ENCODE data around the gene ABHD16B.

ABHD16B gene

GRCh38 chr20:63828545-63828944, 32.8 kb upstream of the ABHD16B start:
- Histone ChIP-seq H3K56ac (ENCODE audit: low read length) (no peak overlapping the region), H3K18ac (ENCODE audit: low read length) (no peak overlapping the region), H3K9ac (ENCODE audit: low read length) (no peak overlapping the region), H3K23ac (ENCODE audit: low read length) (no peak overlapping the region), H3K27me3 (ENCODE audit: insufficient read depth, low read length, poor library complexity) (no peaks in the 10 kb centered on the region), H2AK5ac (ENCODE audit: low read length) (no peak overlapping the region), H4K8ac (ENCODE audit: low read depth, low read length) (no peak overlapping the region), H2BK5ac (ENCODE audit: low read length) (no peak overlapping the region), H3K79me2 (ENCODE audit: control insufficient read depth, insufficient read depth, low read length) (peaks cover 37% of the 10 kb centered on the region), H3K4me3 (ENCODE audit: low read length) (no peak overlapping the region), H4K5ac (ENCODE audit: low read length) (no peak overlapping the region), H3K4me2 (ENCODE audit: low read length) (no peak overlapping the region), H2BK120ac (ENCODE audit: low read depth, low read length) (no peak overlapping the region), H3K27ac (ENCODE audit: low read depth, low read length) (no peak overlapping the region), H3K4me1 (ENCODE audit: control insufficient read depth, low read depth, low read length) (peaks cover 4% of the 10 kb centered on the region), H3K36me3 (ENCODE audit: control insufficient read depth, insufficient read depth, low read length) (no peaks in the 10 kb centered on the region), H3K79me1 (ENCODE audit: low read length) (peaks cover 14% of the 10 kb centered on the region), H2BK15ac (replicated peaks; ENCODE audit: low read depth) (no peak overlapping the region), H3K4ac (ENCODE audit: low read depth, low read length) (no peak overlapping the region)
- no peak for DNase-seq
- WGBS (ENCODE audit: extremely low coverage, insufficient coverage, low lambda C conversion rate), result no CpG with 5 or more reads among the region's 14 CpGs

GRCh38 chr20:63828951-63829350, 32.3 kb upstream of the ABHD16B start:
- Histone ChIP-seq H3K4ac (ENCODE audit: low read depth, low read length) (no peak overlapping the region), H3K23ac (ENCODE audit: low read length) (no peak overlapping the region), H2AK5ac (ENCODE audit: low read length) (no peak overlapping the region), H3K56ac (ENCODE audit: low read length) (peak overlapping the region; percentile 38), H3K27me3 (ENCODE audit: insufficient read depth, low read length, poor library complexity) (no peaks in the 10 kb centered on the region), H3K4me3 (ENCODE audit: low read length) (no peak overlapping the region), H3K4me1 (ENCODE audit: control insufficient read depth, low read depth, low read length) (peaks cover 4% of the 10 kb centered on the region), H3K9ac (ENCODE audit: low read length) (peak overlapping the region; percentile 50), H3K27ac (ENCODE audit: low read depth, low read length) (no peak overlapping the region), H2BK120ac (ENCODE audit: low read depth, low read length) (no peak overlapping the region), H4K8ac (ENCODE audit: low read depth, low read length) (no peak overlapping the region), H3K79me1 (ENCODE audit: low read length) (peaks cover 14% of the 10 kb centered on the region), H4K5ac (ENCODE audit: low read length) (no peak overlapping the region), H3K18ac (ENCODE audit: low read length) (no peak overlapping the region), H2BK15ac (replicated peaks; ENCODE audit: low read depth) (no peak overlapping the region), H3K79me2 (ENCODE audit: control insufficient read depth, insufficient read depth, low read length) (peaks cover 35% of the 10 kb centered on the region), H3K36me3 (ENCODE audit: control insufficient read depth, insufficient read depth, low read length) (no peaks in the 10 kb centered on the region), H3K4me2 (ENCODE audit: low read length) (no peak overlapping the region), H2BK5ac (ENCODE audit: low read length) (no peak overlapping the region)
- DNase-seq, result no peak
- WGBS (ENCODE audit: extremely low coverage, insufficient coverage, low lambda C conversion rate), result no CpG with 5 or more reads among the region's 10 CpGs

GRCh38 chr20:63829603-63829944, 31.7 kb upstream of the ABHD16B start:
- no CpG with 5 or more reads among the region's 10 CpGs for WGBS (ENCODE audit: extremely low coverage, insufficient coverage, low lambda C conversion rate)
- peak overlapping the region; percentile 57 for H3K9ac ChIP-seq (ENCODE audit: low read length)
- H2BK15ac ChIP-seq (replicated peaks; ENCODE audit: low read depth), result no peak overlapping the region
- H4K8ac ChIP-seq (ENCODE audit: low read depth, low read length), result no peak overlapping the region
- no peaks in the 10 kb centered on the region for H3K36me3 ChIP-seq (ENCODE audit: control insufficient read depth, insufficient read depth, low read length)
- no peak overlapping the region for H3K27ac ChIP-seq (ENCODE audit: low read depth, low read length)
- H2BK120ac ChIP-seq (ENCODE audit: low read depth, low read length), result no peak overlapping the region
- DNase-seq, result no peak
- no peak overlapping the region for H2AK5ac ChIP-seq (ENCODE audit: low read length)
- peaks cover 5% of the 10 kb centered on the region for H3K4me1 ChIP-seq (ENCODE audit: control insufficient read depth, low read depth, low read length)
- H3K4me2 ChIP-seq (ENCODE audit: low read length), result peak overlapping the region; percentile 59
- peak overlapping the region; percentile 65 for H3K56ac ChIP-seq (ENCODE audit: low read length)
- H3K79me2 ChIP-seq (ENCODE audit: control insufficient read depth, insufficient read depth, low read length), result peaks cover 30% of the 10 kb centered on the region
- H3K4ac ChIP-seq (ENCODE audit: low read depth, low read length), result no peak overlapping the region
- H3K27me3 ChIP-seq (ENCODE audit: insufficient read depth, low read length, poor library complexity), result no peaks in the 10 kb centered on the region
- peaks cover 14% of the 10 kb centered on the region for H3K79me1 ChIP-seq (ENCODE audit: low read length)
- no peak overlapping the region for H4K5ac ChIP-seq (ENCODE audit: low read length)
- H3K23ac ChIP-seq (ENCODE audit: low read length), result no peak overlapping the region
- no peak overlapping the region for H3K18ac ChIP-seq (ENCODE audit: low read length)
- peak overlapping the region; percentile 35 for H3K4me3 ChIP-seq (ENCODE audit: low read length)
- no peak overlapping the region for H2BK5ac ChIP-seq (ENCODE audit: low read length)

GRCh38 chr20:63829945-63830835, 31.1 kb upstream of the ABHD16B start:
- H3K4me3 ChIP-seq (ENCODE audit: low read length), result peak overlapping the region; percentile 49
- H3K79me2 ChIP-seq (ENCODE audit: control insufficient read depth, insufficient read depth, low read length), result peaks cover 30% of the 10 kb centered on the region
- H2BK5ac ChIP-seq (ENCODE audit: low read length), result no peak overlapping the region
- H3K79me1 ChIP-seq (ENCODE audit: low read length), result peaks cover 14% of the 10 kb centered on the region
- no peak overlapping the region for H3K27ac ChIP-seq (ENCODE audit: low read depth, low read length)
- H3K4me2 ChIP-seq (ENCODE audit: low read length), result peak overlapping the region; percentile 59
- no peaks in the 10 kb centered on the region for H3K27me3 ChIP-seq (ENCODE audit: insufficient read depth, low read length, poor library complexity)
- peak; percentile 61 for DNase-seq
- H3K36me3 ChIP-seq (ENCODE audit: control insufficient read depth, insufficient read depth, low read length), result no peaks in the 10 kb centered on the region
- no CpG with 5 or more reads among the region's 99 CpGs for WGBS (ENCODE audit: extremely low coverage, insufficient coverage, low lambda C conversion rate)
- no peak overlapping the region for H4K5ac ChIP-seq (ENCODE audit: low read length)
- H3K4ac ChIP-seq (ENCODE audit: low read depth, low read length), result peak overlapping the region; percentile 8
- H3K18ac ChIP-seq (ENCODE audit: low read length), result peak overlapping the region; percentile 51
- no peak overlapping the region for H4K8ac ChIP-seq (ENCODE audit: low read depth, low read length)
- peak overlapping the region; percentile 61 for H3K56ac ChIP-seq (ENCODE audit: low read length)
- no peak overlapping the region for H2AK5ac ChIP-seq (ENCODE audit: low read length)
- no peak overlapping the region for H3K23ac ChIP-seq (ENCODE audit: low read length)
- H2BK15ac ChIP-seq (replicated peaks; ENCODE audit: low read depth), result no peak overlapping the region
- H3K4me1 ChIP-seq (ENCODE audit: control insufficient read depth, low read depth, low read length), result peaks cover 6% of the 10 kb centered on the region
- H3K9ac ChIP-seq (ENCODE audit: low read length), result peak overlapping the region; percentile 60
- H2BK120ac ChIP-seq (ENCODE audit: low read depth, low read length), result peak overlapping the region; percentile 39

- DNase-seq, result peak; percentile 46
- H3K27ac ChIP-seq (ENCODE audit: low read depth, low read length), result no peak within 1 kb of the TSS
These were observed 30.3 kb upstream of the ABHD16B start, which contains the start of gene ZBTB46 for GRCh38 chr20:63830841-63831588. Gene ZBTB46, minus strand, starts transcription at chr20:63831264. Its CDS starts 40,507 bp downstream, at chr20:63790757.

More at GRCh38 chr20:63830841-63831588, 30.3 kb upstream of the ABHD16B start, which contains the start of gene ZBTB46:
- H3K56ac ChIP-seq (ENCODE audit: low read length), result peak within 1 kb of the TSS; percentile 74
- peak within 1 kb of the TSS; percentile 84 for H3K4me2 ChIP-seq (ENCODE audit: low read length)
- no peak within 1 kb of the TSS for H4K8ac ChIP-seq (ENCODE audit: low read depth, low read length)
- peak within 1 kb of the TSS; percentile 70 for H3K18ac ChIP-seq (ENCODE audit: low read length)
- H3K4me1 ChIP-seq (ENCODE audit: control insufficient read depth, low read depth, low read length), result peaks cover 9% of the 10 kb centered on the region
- no peak within 1 kb of the TSS for H4K5ac ChIP-seq (ENCODE audit: low read length)
- H3K79me1 ChIP-seq (ENCODE audit: low read length), result peaks cover 12% of the 10 kb centered on the region
- no peak within 1 kb of the TSS for H2BK5ac ChIP-seq (ENCODE audit: low read length)
- H3K27me3 ChIP-seq (ENCODE audit: insufficient read depth, low read length, poor library complexity), result no peaks in the 10 kb centered on the region
- H3K23ac ChIP-seq (ENCODE audit: low read length), result no peak within 1 kb of the TSS
- peak within 1 kb of the TSS; percentile 49 for H3K4me3 ChIP-seq (ENCODE audit: low read length)
- H2BK15ac ChIP-seq (replicated peaks; ENCODE audit: low read depth), result no peak within 1 kb of the TSS
- H3K36me3 ChIP-seq (ENCODE audit: control insufficient read depth, insufficient read depth, low read length), result no peaks in the 10 kb centered on the region
- peaks cover 24% of the 10 kb centered on the region for H3K79me2 ChIP-seq (ENCODE audit: control insufficient read depth, insufficient read depth, low read length)
- WGBS (ENCODE audit: extremely low coverage, insufficient coverage, low lambda C conversion rate), result no CpG with 5 or more reads among the region's 147 CpGs
- peak within 1 kb of the TSS; percentile 43 for H3K4ac ChIP-seq (ENCODE audit: low read depth, low read length)
- H2BK120ac ChIP-seq (ENCODE audit: low read depth, low read length), result peak within 1 kb of the TSS; percentile 39
- no peak within 1 kb of the TSS for H2AK5ac ChIP-seq (ENCODE audit: low read length)
- H3K9ac ChIP-seq (ENCODE audit: low read length), result peak within 1 kb of the TSS; percentile 68

Measured in mesendoderm (in vitro differentiated cells).